CD4-positive, alpha-beta T cell treated with Interleukin-12 subunit alpha and Interleukin-12 subunit beta, for 1 hour (primary cell): Measurements from ENCODE around the gene TRPM8.
"Not testable (repeated sequence)": the region's sequence is repeated elsewhere in the genome, so short reads cannot be mapped to it uniquely, and the experiment has no call there.

Experiments used
- DNase-seq: peaks from one replicate; pipeline ENCODE4 v3.0.0-alpha.2; 2020

Gene TRPM8

GRCh38 chr2:233917116-233917515, at the start of gene TRPM8:
TSS of gene TRPM8 (plus strand) at chr2:233917373. CDS start at chr2:233926538, 9,165 bp downstream.
- DNase-seq = no peak

DNA sequence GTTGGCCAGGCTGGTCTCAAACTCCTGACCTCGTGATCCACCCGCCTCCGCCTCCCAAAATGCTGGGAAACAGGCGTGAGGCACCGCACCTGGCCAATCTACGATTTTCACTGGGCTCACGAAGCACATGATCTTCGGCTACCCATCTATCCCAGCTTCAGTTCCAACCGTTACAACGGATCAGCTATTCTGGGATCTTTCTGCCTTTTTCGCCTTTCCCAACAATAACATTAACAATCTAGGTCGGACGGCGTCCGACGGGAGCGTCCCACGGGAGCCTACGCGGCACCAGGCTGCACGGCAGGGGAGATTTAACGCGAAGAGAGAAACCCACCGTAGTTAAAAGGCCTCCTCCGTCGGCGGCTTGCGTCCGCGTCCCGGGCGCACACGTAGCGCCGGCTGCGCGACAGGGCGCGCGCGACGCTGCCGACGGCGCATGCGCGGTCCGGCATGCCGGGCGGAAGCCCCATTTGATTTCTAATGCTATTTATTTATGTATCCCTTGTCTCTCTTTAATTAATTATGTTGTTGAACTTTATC, 49.1 kb upstream of the TRPM8 start, which contains the start of gene MSL3B:
TSS of gene MSL3B (minus strand) at position 394 of the 540 bp plus-strand sequence.
- DNase-seq = peak; percentile 69

DNA sequence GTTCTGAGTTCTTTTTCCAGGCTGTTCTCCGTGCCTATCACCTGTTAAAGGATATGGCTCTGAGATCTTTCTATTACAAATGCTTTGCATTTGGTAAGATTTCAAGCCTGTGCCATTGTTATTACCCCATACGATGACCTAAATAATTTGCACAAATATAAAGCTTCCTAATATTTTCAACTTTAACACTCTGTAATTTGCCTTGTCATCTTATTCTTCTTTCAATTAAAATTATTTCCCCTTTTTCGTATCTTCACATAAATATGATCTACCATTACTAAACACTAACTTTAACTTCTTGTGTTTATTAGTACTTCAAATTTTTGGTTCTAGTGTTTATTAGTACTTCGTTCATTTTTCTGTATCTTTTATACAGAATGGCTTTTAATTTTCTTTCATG, 45.7 kb upstream of the TRPM8 start:
- no peak for DNase-seq

GRCh38 chr2:233872125-233872524, 45.0 kb upstream of the TRPM8 start:
- DNase-seq = not testable (repeated sequence)

DNA sequence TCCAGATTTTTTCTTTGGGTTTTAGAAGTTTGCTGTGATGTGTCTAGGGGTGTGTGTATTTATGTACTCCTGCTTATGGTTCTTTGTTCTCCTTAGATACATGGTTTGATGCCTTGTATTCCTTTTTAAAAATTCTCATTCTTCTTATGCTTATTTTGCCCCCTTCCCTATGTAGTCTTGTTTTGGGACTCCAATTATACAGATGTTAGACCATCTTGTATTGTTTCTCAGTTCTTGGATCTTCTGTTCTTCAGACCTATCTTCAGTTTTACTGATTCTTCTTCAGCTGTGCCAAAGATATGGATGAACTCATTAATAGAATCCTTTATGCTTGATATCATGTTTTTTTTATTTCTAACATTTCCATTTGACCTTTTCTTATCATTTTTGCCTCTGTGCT, 34.8 kb upstream of the TRPM8 start:
- DNase-seq = no peak

- DNase-seq = no peak
Observed at GRCh38 chr2:233892793-233893192, 24.4 kb upstream of the TRPM8 start.

DNA sequence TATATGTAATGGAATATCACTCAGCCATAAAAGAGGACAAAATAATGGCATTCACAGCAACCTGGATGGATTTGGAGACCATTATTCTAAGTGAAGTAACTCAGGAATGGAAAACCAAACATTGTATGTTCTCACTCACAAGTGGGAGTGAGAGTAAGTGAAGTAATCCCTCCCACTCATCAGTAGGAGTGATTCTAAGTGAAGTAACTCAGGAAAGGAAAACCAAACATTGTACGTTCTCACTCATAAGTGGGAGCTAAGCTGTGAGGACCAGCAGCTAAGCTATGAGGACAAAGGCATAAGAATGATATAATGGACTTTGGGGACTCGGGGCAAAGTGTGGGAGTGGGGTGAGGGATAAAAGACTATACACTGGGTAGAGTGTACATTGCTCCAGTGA, 20.9 kb upstream of the TRPM8 start:
- DNase-seq = not testable (repeated sequence)

DNA sequence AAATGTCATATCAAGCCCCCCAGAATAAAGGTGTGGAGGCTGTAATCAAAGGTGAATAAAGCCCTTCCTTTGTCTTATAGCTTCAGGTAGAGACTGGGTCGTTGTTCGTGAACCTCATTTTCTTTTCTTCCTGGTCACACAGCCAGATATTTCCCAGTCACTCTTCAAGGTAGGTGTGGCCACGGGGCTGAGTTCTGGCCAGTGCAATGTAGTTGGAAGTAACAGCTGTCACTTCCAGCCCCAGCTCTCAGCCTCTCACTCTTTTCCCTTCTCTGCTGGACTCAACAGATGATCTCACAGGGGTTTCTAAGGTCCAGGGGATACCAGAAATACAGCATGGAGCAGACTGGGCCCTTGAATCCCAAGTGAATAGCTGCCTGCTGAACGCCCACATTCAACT, 15.8 kb upstream of the TRPM8 start:
- no peak for DNase-seq

GRCh38 chr2:233901884-233902283, 15.3 kb upstream of the TRPM8 start:
- DNase-seq = no peak

- no peak for DNase-seq
Observed at GRCh38 chr2:233905945-233906344, 11.2 kb upstream of the TRPM8 start.

DNA sequence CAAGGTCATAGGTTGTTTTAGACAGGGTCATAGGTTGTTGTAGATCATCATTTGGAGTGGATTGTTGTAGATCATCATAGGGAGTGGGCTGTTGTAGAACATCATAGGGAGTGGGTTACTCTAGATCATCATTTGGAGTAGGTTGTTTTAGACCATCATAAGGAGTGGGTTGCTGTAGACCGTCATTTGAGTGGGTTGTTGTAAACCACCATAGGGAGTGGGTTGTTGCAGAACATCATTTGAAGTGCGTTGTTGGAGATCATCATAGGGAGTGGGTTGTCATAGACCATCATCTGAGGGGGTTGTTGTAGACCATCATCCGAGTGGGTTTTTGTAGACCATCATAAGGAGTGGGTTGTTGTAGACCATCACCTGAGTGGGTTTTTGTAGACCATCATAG, 9.5 kb upstream of the TRPM8 start:
- DNase-seq = no peak

- no peak for DNase-seq
Observed at GRCh38 chr2:233912691-233913423, 4.3 kb upstream of the TRPM8 start.

GRCh38 chr2:233915128-233915527, 2.0 kb upstream of the TRPM8 start:
- DNase-seq = no peak

DNA sequence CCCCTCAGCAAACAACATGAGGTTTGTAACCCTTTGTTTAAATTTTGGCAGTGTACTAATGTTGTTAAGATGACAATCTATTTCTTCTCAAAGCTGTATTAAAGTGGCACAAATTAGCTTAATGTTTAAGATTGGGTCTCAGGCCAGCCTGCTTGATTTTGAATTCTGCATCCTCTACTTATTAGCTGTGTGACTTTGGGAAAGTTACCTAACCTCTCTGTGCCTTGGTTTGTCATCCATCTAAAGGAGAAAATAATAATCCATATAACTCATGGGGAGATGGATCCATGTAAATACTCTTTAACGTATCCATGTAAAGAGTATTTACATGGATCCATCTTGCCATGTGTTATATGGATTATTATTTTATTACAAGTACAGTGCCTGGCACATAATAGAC, 2.1 kb downstream of the TRPM8 start:
- no peak for DNase-seq

DNA sequence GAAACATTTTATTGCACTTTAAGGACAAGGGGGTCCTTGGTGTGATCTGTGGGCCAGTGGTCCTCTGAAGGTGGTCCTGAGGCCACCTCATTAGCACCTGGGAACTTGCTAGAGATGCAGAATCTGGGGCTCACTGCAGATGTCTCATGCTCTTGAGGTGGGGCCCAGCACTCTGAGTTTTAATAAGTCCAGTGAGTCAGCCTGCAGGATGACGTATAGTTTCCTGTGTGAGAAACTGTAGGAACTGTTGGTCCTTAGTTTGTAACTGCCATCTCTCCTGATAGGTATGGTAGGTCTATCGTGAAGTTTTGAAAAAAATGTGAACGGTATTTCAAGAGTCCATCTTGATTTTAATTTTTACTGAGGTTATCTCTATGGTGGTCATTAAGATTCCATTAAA, 2.8 kb downstream of the TRPM8 start:
- no peak for DNase-seq

- no peak for DNase-seq
Observed at GRCh38 chr2:233922471-233922870, 5.3 kb downstream of the TRPM8 start.

GRCh38 chr2:233925402-233925801, 8.2 kb downstream of the TRPM8 start:
- no peak for DNase-seq

- DNase-seq = no peak
Observed at GRCh38 chr2:233926806-233927205, 9.6 kb downstream of the TRPM8 start.

GRCh38 chr2:233928594-233929351, 11.6 kb downstream of the TRPM8 start:
- no peak for DNase-seq

DNA sequence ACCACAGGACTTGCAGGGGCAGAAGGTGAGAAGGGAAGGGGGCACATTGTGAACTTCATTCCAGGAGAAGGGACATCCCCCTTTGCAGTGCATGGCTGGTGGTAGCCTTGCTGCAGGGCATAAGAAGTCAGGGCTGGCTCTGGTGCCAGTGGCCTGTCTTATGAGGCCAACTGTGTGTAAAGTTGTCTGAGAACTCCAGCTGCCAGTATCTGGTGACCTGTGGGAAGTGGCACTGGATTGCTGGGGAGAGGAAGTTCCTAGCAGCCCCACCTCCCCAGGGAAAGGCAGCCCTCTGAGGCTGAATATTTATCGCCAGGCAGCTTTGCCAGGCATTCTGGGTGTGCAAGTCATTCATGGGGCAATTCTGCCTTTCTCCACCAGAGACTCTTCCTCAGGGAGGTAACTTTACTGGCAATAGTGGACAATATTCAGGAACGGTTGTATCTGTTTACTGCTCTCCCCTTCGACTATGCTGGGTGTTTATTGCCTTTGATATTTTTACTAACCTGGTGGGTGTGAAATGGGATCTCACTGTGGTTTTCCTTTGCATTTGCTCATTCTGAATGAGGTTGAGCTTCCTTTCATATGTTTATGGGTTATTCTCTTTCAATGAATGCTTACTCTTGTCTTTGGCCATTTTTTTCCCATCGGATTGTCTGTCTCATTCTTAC, 12.3 kb downstream of the TRPM8 start:
- DNase-seq = no peak

DNA sequence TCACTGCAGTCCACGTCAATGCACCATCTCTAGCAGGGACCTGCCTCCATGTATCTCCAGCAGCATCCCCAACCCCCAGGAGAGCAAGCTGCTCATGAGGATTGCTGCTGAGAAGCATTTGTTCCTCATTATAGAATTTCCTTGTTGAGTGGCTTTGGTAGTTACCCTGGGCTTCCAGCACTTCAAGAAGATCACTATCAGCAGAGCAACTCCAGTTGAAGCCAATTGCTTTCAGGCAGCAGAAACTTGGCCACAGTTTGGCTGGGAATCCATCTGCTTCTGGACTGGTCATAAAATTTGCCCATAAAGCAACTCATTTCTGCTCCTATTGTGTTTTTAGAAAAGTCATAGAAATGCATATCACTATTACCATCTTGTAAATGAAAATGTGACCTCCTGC, 17.4 kb downstream of the TRPM8 start:
- no peak for DNase-seq

GRCh38 chr2:233935426-233935825, 18.3 kb downstream of the TRPM8 start:
- DNase-seq = no peak

GRCh38 chr2:233936089-233936488, 18.9 kb downstream of the TRPM8 start:
- DNase-seq = no peak
